K562 (cell line): ENCODE measurements around the gene NECAB3. TPM values are rescaled to one million over a fixed set of nuclear protein-coding genes. Genes with fewer than 3 reads are reported as not detected.

Experiments
- BCOR ChIP-seq: fragments of 450-650 bp; IDR thresholded peaks from 2 replicates; pipeline ENCODE4 v1.6.1; 2016
- CBX1 ChIP-seq: sonication (generic); IDR thresholded peaks from 2 replicates; pipeline ENCODE4 v1.6.1; 2016; ENCODE audit warnings: antibody characterized with exemption, low read depth, mild to moderate bottlenecking
- JUN ChIP-seq, 2 experiments: sonication (generic) in 1 of 2; formaldehyde crosslinking in 1 of 2; IDR thresholded peaks; 2 replicates each; pipeline versions ENCODE4 v1.6.1 to v1.8.0; 2012 to 2022; ENCODE audit warnings: borderline replicate concordance in 2 of 2, mild to moderate bottlenecking in 2 of 2, improper control_type of control experiment in 1 of 2, low read depth in 1 of 2, low read length in 1 of 2, missing genetic modification reagents in 1 of 2
- MITF ChIP-seq: IDR thresholded peaks from 2 replicates; pipeline ENCODE4 v1.6.1; 2014; ENCODE audit warnings: antibody characterized with exemption
- POLR2AphosphoS2 ChIP-seq: IDR thresholded peaks from 2 replicates; pipeline ENCODE4 v1.6.1; 2012; ENCODE audit warnings: low read length, improper control_type of control experiment
- POLR2B ChIP-seq: fragments of 450-650 bp; IDR thresholded peaks from 2 replicates; pipeline ENCODE4 v1.6.1; 2018; ENCODE audit warnings: low read depth; ENCODE audit not compliant: partially characterized antibody
- RBFOX2 ChIP-seq: fragments of 200-400 bp; formaldehyde crosslinking; IDR thresholded peaks from 2 replicates; pipeline ENCODE4 v1.6.1; 2017; ENCODE audit warnings: low read depth, mild to moderate bottlenecking, low read length, moderate library complexity
- TFAP4 ChIP-seq: sonication (generic); formaldehyde crosslinking; IDR thresholded peaks from 2 replicates; pipeline ENCODE4 v1.8.0; 2022; ENCODE audit warnings: missing genetic modification reagents, mild to moderate bottlenecking, moderate library complexity, borderline replicate concordance
- TGIF2 ChIP-seq: sonication (generic); formaldehyde crosslinking; IDR thresholded peaks from 2 replicates; pipeline ENCODE4 v1.8.1; 2022; ENCODE audit warnings: mild to moderate bottlenecking, missing genetic modification reagents, moderate library complexity
- THAP12 ChIP-seq: fragments of 250-450 bp; sonication (Bioruptor Pico); IDR thresholded peaks from 2 replicates; pipeline ENCODE4 v1.9.0; 2021; ENCODE audit warnings: mild to moderate bottlenecking, inconsistent platforms
- TSC22D4 ChIP-seq: fragments of 450-650 bp; IDR thresholded peaks from 2 replicates; pipeline ENCODE4 v1.6.1; 2016; ENCODE audit warnings: missing genetic modification characterization, missing biosample characterization, control low read depth
- TSHZ1 ChIP-seq: fragments of 250-450 bp; sonication (Bioruptor Pico); IDR thresholded peaks from 2 replicates; pipeline ENCODE4 v1.4.0; 2020; ENCODE audit warnings: mild to moderate bottlenecking, moderate library complexity
- ZBTB34 ChIP-seq: fragments of 250-450 bp; sonication (Bioruptor Pico); IDR thresholded peaks from 2 replicates; pipeline ENCODE4 v1.8.0; 2021; ENCODE audit warnings: mild to moderate bottlenecking, moderate library complexity
- ZNF512 ChIP-seq: IDR thresholded peaks from 2 replicates; pipeline ENCODE4 v1.6.1; 2016; ENCODE audit warnings: missing genetic modification characterization, missing compliant biosample characterization
- polyA plus RNA-seq, 8 experiments: library from polyadenylated mRNA; depleted of rRNA in 4 of 8; stranded (reverse) in 5 of 8; unstranded in 3 of 8; fragments of >200 nt; fragmentation: Nextera tagmentation in 2 of 8; fragmentation: Illumina TruSeq in 1 of 8; extraction: Ambion mirVana in 2 of 8; extraction: Trizol in 1 of 8; gene quantifications; 2 replicates each; pipeline versions ENCODE4 v1.2.1 to v1.2.3, GENCODE V29; 2011 to 2014; ENCODE audit warnings: inconsistent platforms in 1 of 8, missing spikeins in 1 of 8
- total RNA-seq, 7 experiments: library from RNA; depleted of rRNA in 6 of 7; stranded (reverse); fragments of >200 nt in 6 of 7; fragmentation: Illumina TruSeq in 2 of 7; extraction: Trizol in 2 of 7; gene quantifications; 2 replicates each; pipeline versions ENCODE4 v1.2.1 to v1.2.3, GENCODE V29; 2011 to 2021; ENCODE audit warnings: low replicate concordance in 1 of 7

Gene NECAB3
- total and polyA plus RNA-seq, 9 of the 15 experiments (the other 6 are each of a cell fraction or from before 2014, with no cell fraction given): 0.94 to 63.3 (median 31.5) TPM

- TF ChIP-seq TSHZ1 (CRISPR knock-in tag) (no peak), JUN (IDR thresholded peaks at IDR 0.05; ENCODE audit: borderline replicate concordance, low read depth, low read length) (no peak), JUN (CRISPR knock-in tag; IDR thresholded peaks at IDR 0.05; ENCODE audit: borderline replicate concordance) (no peak), POLR2B (no peak), RBFOX2 (peak; percentile 48), THAP12 (CRISPR knock-in tag) (no peak), TSC22D4 (tag) (no peak), POLR2AphosphoS2 (no peak), TFAP4 (CRISPR knock-in tag) (peak; percentile 48; the same call in 1 of the 2 replicates), ZBTB34 (CRISPR knock-in tag) (no peak), BCOR (peak; percentile 63), TGIF2 (CRISPR knock-in tag) (no peak), MITF (no peak), ZNF512 (tag) (no peak), CBX1 (no peak; the same call in 1 of the 2 replicates)
Observed at GRCh38 chr20:33672426-33673113, 1.7 kb downstream of the NECAB3 start (continued).
